Peyer's patch (tissue), 4 donors: ENCODE measurements around the gene LGALS7. TPM values are rescaled to one million over a fixed set of nuclear protein-coding genes. Genes with fewer than 3 reads are reported as not detected.
"Not testable (repeated sequence)": the region's sequence is repeated elsewhere in the genome, so short reads cannot be mapped to it uniquely, and the experiment has no call there.

Experiments used
- DNase-seq, 3 donors: peaks; one replicate each; pipeline ENCODE4 v3.0.0-alpha.2; 2017 to 2019
- H3K27ac ChIP-seq, 4 donors: fragments of 200-600 bp; sonication (generic); one replicate each; pipeline ENCODE4 v1.5.1; 2016 to 2019
- H3K27me3 ChIP-seq, 2 donors: fragments of 200-600 bp; sonication (generic); one replicate each; pipeline ENCODE4 v1.5.1; 2019
- H3K36me3 ChIP-seq, 3 donors: fragments of 200-600 bp; sonication (generic); one replicate each; pipeline ENCODE4 v1.5.1; 2016 to 2019
- H3K4me1 ChIP-seq, 4 donors: fragments of 200-600 bp; sonication (generic); one replicate each; pipeline ENCODE4 v1.5.1; 2016 to 2019
- H3K4me3 ChIP-seq, 4 donors: fragments of 200-600 bp; sonication (generic); 1 replicate in 3 of 4; 2 replicates in 1 of 4; pipeline ENCODE4 v1.5.1; 2016 to 2019; ENCODE audit warnings: mild to moderate bottlenecking in 1 of 4
- H3K9me3 ChIP-seq, 4 donors: fragments of 200-600 bp; sonication (generic); one replicate each; pipeline ENCODE4 v1.5.1; 2016 to 2019; ENCODE audit warnings: mild to moderate bottlenecking in 1 of 4
- CTCF ChIP-seq, 6 experiments: fragments of 450-650 bp in 4 of 6; fragments of 200-600 bp in 2 of 6; sonication (generic) in 1 of 6; IDR thresholded peaks; one replicate each; pipeline ENCODE4 v1.5.1; 2017 to 2019; ENCODE audit warnings: antibody characterized with exemption in 6 of 6, mild to moderate bottlenecking in 3 of 6, moderate library complexity in 1 of 6
- POLR2A ChIP-seq, 2 donors: fragments of 450-650 bp; IDR thresholded peaks; one replicate each; pipeline ENCODE4 v1.5.1; 2017; ENCODE audit warnings: antibody characterized with exemption in 2 of 2, mild to moderate bottlenecking in 2 of 2, moderate library complexity in 2 of 2
- total RNA-seq, 4 donors: library from RNA; depleted of rRNA; stranded (reverse); fragments of >200 nt; gene quantifications; one replicate each; pipeline ENCODE4 v1.1.0, GENCODE V29; 2016

The LGALS7 gene
- total RNA-seq, 4 donors from 2014 or later, result not detected

GRCh38 chr19:38766276-38767047, 6.9 kb downstream of the LGALS7 start:
- Histone ChIP-seq H3K9me3 (no peaks in the 10 kb centered on the region), H3K27ac (no peak overlapping the region), H3K27me3 (no peaks in the 10 kb centered on the region), H3K36me3 (no peaks in the 10 kb centered on the region), H3K4me3 (no peak overlapping the region), H3K4me1 (peaks cover 0 to 7% (median 3%) of the 10 kb centered on the region in 4 donors)
- TF ChIP-seq POLR2A (IDR thresholded peaks at IDR 0.05), result no peak
- TF ChIP-seq CTCF (IDR thresholded peaks at IDR 0.05), result no peak
- DNase-seq, result no peak

GRCh38 chr19:38765214-38765613, 8.1 kb downstream of the LGALS7 start:
- peaks cover 0 to 7% (median 3%) of the 10 kb centered on the region in 4 donors for H3K4me1 ChIP-seq
- H3K27ac ChIP-seq, result no peak overlapping the region
- H3K27me3 ChIP-seq, result no peaks in the 10 kb centered on the region
- no peaks in the 10 kb centered on the region for H3K9me3 ChIP-seq
- DNase-seq, result no peak
- no peak overlapping the region for H3K4me3 ChIP-seq
- TF ChIP-seq CTCF (IDR thresholded peaks at IDR 0.05), result no peak
- TF ChIP-seq POLR2A (IDR thresholded peaks at IDR 0.05), result no peak
- H3K36me3 ChIP-seq, result no peaks in the 10 kb centered on the region

- Histone ChIP-seq H3K36me3 (no peaks in the 10 kb centered on the region), H3K27me3 (no peaks in the 10 kb centered on the region), H3K4me3 (no peak overlapping the region), H3K4me1 (no peaks in the 10 kb centered on the region), H3K9me3 (no peaks in the 10 kb centered on the region), H3K27ac (no peak overlapping the region)
- no peak for DNase-seq
- no peak for TF ChIP-seq POLR2A (IDR thresholded peaks at IDR 0.05)
- no peak for TF ChIP-seq CTCF (IDR thresholded peaks at IDR 0.05)
Measured at GRCh38 chr19:38763795-38764220, 9.5 kb downstream of the LGALS7 start.

- H3K27me3 ChIP-seq, H3K27ac ChIP-seq, DNase-seq, H3K9me3 ChIP-seq, H3K4me1 ChIP-seq, H3K4me3 ChIP-seq, H3K36me3 ChIP-seq: not testable (repeated sequence)
Measured at GRCh38 chr19:38761884-38762389, 11.4 kb downstream of the LGALS7 start.

- DNase-seq, H3K27ac ChIP-seq, H3K36me3 ChIP-seq, H3K4me3 ChIP-seq, H3K9me3 ChIP-seq, H3K27me3 ChIP-seq, H3K4me1 ChIP-seq: not testable (repeated sequence)
Measured at GRCh38 chr19:38760805-38761517, 12.4 kb downstream of the LGALS7 start.

- DNase-seq, result peak in 1 of 3 donors; percentile 78
- TF ChIP-seq CTCF (IDR thresholded peaks at IDR 0.05), result no peak
- TF ChIP-seq POLR2A (IDR thresholded peaks at IDR 0.05), result no peak
- Histone ChIP-seq H3K27me3 (no peaks in the 10 kb centered on the region), H3K27ac (peak overlapping the region in 2 of 4 donors; percentile 41 to 69), H3K9me3 (no peaks in the 10 kb centered on the region), H3K4me3 (no peak overlapping the region), H3K4me1 (no peaks in the 10 kb centered on the region), H3K36me3 (no peaks in the 10 kb centered on the region)
Measured at GRCh38 chr19:38759590-38760003, 13.7 kb downstream of the LGALS7 start.

GRCh38 chr19:38754196-38754595, 19.1 kb downstream of the LGALS7 start:
- H3K27ac ChIP-seq, DNase-seq, H3K4me3 ChIP-seq, H3K9me3 ChIP-seq, H3K36me3 ChIP-seq, H3K27me3 ChIP-seq, H3K4me1 ChIP-seq: not testable (repeated sequence)

- H3K27ac ChIP-seq, H3K4me3 ChIP-seq, DNase-seq, H3K9me3 ChIP-seq, H3K27me3 ChIP-seq, H3K4me1 ChIP-seq, H3K36me3 ChIP-seq: not testable (repeated sequence)
Measured at GRCh38 chr19:38753783-38754182, 19.5 kb downstream of the LGALS7 start.
